Caki2 (cell line): ENCODE measurements around the gene RAB15. TPM values are rescaled to one million over a fixed set of nuclear protein-coding genes. Genes with fewer than 3 reads are reported as not detected.
A peak's percentile ranks its signal among the peaks of the same experiment; 100 is the strongest.
"Not testable (repeated sequence)": the region's sequence is repeated elsewhere in the genome, so short reads cannot be mapped to it uniquely, and the experiment has no call there.

ENCODE experiments used
- DNase-seq: peaks from one replicate; pipeline ENCODE4 v3.0.0-alpha.2; 2015; ENCODE audit warnings: low read depth
- in situ Hi-C: cut with HindIII; loops from 2 replicates; pipeline ENCODE4 v1.10.0; 2016; ENCODE audit warnings: low sequenced_read_pairs, low pct_unique_long_range_greater_than_20kb, mixed read lengths
- total RNA-seq: library from RNA; depleted of rRNA; stranded (reverse); fragments of >200 nt; shearing (Covaris generic); gene quantifications from 2 replicates; pipeline ENCODE4 v1.2.3, GENCODE V29; 2014; ENCODE audit warnings: low replicate concordance; rRNA removed

Gene RAB15
- total RNA-seq, 1 experiment from 2014 or later: 3.9 TPM

DNA sequence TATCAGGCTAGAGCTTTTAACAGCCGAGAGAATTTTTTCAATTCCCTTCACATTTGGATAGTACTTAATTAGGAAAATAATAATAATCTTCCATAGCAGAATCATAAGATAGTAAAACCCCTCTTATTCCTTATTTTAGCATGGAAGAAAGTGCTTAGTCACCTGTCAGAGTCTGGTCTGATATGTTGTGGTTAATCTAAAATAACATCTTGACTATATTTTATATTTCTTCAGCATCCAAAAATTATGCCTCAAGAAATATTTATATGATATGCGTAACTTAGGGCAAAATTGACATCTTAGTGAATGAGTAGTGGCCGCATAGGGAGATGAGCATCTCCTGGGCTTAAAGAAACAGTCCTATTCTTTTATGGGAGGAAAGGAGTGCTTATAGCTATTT lies 45.1 kb downstream of the RAB15 start:
- DNase-seq: no peak
- in situ Hi-C loops: no loop called here

DNA sequence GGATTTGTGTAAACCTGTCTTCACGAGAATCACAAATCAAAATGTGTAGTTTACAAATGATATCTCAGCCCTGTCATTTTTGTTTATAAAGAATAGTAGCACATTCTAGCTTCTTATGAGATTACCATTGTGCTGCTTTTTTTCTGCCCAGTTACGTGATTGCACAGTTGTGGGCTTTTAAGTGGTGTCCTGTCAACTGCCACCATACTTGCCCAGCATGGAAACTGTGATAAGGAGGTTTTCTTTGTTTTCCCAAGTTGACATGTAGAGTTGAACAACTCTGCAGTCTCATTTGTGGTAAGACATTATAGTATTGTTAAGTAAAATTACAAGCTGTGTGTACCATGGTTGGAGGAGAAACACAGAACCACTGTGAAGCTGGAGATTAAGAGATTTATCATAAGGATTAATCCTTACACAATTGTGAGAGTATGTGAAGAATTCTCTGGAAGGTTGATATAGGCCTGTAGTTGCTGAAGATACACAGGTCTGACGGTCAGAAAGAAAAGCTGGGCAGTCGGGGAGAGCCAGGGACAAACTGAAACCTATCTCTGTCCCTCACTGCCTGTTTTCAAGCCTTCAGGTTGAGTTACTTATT lies 45.6 kb downstream of the RAB15 start:
- in situ Hi-C loops: no loop called here
- no peak for DNase-seq

DNA sequence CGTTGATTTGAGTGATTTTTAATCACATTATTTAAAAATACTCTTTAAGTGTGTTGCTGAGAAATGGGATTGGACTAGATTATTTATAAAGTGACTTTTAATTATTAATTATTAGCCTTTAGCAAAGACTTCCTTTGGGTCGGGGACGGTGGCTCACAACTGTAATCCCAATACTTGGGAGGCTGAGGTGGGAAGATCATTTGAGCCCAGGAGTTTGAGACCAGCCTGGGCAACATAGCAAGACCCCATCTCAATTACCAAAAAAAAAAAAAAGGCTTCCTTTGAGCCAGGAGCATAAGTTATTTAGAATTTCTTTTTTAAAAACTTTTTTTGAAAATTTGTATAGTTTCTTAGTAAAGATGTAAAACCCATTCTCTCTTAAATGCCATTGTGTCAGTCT lies 49.1 kb downstream of the RAB15 start:
- in situ Hi-C loops: no loop called here
- no peak for DNase-seq

DNA sequence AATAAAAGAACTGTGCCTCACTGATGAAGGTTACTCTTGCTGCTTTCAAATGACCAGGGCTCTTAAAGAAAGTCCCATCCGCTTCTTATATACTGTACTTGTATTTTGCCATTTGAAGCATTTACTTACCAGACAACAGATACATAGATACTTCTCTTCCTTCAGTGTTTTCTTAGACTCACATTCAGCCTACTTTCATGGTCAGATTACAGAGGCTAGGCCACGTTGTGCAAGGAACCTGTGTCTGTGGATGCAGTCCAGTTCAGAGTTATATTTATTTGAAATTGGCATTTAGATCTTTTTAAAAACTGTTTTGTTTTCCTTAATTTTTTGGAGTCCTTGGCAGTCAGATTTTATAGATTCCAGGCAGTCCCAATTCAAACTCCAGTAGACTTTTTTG lies 51.7 kb downstream of the RAB15 start:
- DNase-seq: no peak
- in situ Hi-C loops: no loop called here

DNA sequence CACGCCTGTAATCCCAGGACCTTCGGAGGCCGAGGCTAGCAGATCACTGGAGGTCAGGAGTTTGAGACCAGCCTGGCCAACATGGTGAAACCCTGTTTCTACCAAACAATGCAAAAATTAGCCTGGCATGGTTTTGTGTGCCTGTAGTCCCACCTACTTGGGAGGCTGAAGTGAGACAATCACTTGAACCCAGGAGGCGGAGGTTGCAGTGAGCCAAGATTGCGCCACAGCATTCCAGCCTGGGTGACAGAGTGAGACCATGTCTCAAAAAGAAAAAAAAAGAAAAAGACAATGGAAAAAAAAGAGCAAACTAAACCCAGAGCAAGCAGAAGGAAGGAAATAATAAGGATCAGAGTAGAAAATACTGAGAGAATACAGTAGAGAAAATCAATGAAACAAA lies 52.5 kb downstream of the RAB15 start:
- DNase-seq: no peak
- in situ Hi-C loops: no loop called here

DNA sequence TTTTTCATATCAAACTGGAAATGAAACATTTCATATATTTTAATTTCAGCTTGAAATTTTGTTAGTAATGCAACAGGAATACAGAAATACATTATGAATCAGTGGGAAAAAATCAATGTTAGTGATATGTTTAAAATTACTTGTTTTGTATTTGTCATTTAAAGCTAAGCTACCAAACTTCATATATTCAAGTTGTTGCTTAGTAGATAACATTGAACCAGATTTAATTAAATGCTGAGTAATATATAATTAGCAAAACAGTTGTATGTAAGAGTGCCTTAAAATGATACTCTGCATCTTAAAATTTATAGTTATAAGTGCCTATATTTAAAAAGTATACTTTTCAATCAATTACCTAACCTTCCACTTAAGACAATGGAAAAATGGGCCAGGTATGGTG lies 52.9 kb downstream of the RAB15 start:
- in situ Hi-C loops: no loop called here
- no peak for DNase-seq

DNA sequence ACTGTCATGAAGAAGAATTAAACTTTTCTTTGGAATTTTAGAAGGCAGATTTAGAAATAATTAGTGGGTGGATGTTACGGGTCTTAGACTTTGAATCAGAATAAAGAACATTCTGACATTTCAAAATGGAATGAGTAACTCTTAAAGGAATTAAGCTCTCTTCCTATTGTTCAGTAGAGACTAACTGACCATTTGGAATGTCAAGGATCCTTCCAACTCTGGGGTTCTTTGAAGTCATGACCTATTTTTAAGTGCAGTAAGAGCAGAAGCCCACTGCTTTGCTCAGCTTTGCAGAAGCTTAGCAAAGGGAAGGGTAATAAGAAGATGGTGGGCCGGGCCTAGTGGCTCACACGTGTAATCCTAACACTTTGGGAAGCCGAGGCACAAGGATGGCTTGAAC lies 53.9 kb downstream of the RAB15 start:
- in situ Hi-C loops: no loop called here
- DNase-seq: no peak

DNA sequence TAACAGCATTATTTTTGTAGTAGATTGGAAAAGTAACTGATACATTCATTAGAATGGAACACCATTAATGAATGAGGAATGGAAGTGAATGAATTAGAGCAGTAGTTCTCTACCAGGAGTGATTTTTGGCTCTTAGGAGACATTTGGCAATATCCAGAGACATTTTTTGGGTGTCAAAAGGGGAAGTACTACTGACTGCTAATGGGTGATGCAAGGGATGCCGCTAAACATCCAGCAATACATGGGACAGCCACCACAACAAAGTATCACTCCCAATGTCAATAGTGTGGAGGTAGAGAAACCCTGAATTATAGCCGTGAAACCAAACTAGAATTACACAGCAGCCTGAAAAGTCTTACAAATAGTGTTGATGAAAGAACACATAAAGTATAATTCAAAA lies 56.3 kb downstream of the RAB15 start:
- no peak for DNase-seq
- in situ Hi-C loops: no loop called here

DNA sequence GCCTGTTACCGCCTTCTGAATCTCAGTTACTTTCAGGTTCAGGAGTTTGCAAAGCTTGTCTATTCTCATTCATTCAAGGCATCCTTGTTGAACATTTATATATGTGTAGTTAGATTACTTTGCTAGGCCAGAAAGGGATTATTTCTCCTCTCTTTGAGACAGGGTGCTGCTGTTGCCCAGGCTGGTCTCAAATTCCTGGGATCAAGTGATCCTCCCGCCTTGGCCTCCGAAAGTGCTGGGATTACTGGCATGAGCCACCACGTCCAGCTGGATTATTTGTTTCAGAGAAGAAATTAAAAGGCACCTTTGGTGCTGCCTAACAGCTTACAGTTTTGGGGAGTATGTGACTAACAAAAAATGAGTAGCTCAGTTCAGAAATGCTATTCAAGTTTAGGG lies 57.1 kb downstream of the RAB15 start:
- in situ Hi-C loops: no loop called here
- DNase-seq: no peak

DNA sequence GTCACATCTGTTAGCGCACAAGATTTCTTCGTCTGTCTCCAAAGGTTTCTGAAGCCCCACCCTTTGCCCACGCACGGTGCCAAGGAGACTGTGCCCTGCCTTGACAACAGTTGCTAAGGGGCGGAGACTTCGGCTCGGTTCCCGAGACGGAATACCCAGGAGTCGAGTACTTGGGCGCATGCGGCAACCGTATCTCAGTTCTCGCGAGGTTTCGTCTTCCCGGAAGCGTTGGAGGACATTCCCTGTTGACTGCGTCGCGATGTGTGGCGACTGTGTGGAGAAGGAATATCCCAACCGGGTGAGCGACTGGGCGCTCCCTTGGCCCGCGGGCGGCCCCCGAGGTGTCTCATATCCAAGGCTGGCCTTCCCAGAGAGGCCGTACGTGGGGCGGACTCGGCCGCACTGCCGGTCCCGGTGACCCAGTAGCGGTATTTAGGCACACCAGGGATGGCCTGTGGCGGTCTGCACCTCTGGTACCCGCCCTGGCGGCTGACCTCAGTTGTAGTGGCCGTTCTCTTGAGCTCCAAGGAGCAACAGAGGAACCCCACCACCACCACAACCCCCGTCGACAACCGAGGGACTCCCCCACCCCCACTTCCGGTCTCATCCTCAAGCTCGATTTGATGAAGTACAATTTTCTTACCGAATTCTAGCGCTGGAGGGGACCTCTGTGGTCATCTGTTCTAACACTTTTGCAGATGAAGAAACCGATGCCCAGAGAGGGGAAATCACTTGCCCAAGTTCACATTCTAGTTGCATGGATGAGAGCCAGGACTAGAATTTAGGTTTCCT lies 57.7 kb downstream of the RAB15 start, which contains the start of gene CHURC1:
Gene CHURC1, plus strand, starts transcription at position 219 of the 792 bp plus-strand sequence. Its CDS starts 41 bp downstream, at position 260.
- DNase-seq: peak; percentile 91
- in situ Hi-C loops: no loop called here

DNA sequence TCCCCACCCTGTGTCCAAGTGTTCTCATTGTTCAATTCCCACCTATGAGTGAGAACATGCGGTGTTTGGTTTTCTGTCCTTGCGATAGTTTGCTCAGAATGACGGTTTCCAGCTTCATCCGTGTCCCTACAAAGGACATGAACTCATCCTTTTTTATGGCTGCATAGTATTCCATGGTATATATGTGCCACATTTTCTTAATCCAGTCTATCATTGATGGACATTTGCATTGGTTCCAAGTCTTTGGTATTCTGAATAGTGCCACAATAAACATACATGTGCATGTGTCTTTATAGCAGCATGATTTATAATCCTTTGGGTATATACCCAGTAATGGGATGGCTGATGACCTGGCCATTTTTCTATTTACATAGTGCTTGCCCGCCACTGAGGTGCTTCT lies 58.7 kb downstream of the RAB15 start:
- in situ Hi-C loops: not testable (repeated sequence)

DNA sequence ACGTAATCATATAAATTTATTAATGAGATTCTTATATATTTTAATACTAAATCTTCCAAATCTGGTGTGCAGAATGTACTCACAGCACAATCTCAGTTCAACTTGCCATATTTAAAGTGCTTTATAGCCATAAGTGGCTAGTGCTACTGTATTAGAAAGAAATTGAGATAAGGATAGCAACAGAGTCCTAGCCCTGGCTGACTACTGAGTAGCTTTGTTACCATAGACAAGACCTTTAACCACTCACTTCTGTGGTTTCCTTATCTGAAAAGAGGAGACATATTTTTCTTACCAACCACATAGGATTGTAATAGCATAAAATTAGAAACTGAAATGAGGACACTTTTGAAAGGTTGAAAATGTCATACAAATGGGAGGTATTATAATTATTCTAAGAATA lies 59.9 kb downstream of the RAB15 start:
- no peak for DNase-seq
- in situ Hi-C loops: no loop called here

More for the DNA sequence above, 58.7 kb downstream of the RAB15 start:
- not testable (repeated sequence) for DNase-seq

DNA sequence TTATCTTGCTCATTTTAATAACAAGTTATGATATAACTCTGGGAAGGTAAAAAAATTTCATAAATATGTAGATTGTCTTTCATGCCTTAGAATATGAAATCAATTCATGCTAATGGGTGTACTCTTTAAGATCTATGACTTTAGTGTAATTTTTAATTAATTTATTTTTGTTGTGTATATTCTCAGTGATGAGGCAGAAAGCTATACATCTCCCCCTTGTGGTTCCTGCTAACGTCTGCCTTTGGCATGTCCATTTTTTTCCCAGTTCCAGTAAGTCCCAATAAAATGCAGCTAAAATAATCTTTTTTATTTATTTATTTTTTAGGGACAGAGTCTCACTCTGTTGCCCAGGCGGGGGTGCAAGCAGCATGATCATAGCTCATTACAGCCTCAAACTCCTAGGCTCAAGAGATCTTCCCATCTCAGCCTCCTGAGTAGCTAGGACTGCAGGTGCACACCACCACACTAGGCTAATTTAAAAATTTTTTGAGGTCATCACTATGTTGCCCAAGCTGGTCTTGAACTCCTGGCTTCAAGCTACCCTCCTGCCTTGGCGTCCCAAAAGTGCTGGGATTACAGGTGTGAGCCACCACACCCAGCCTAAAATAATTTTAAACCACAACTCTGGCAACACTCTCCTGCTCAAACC lies 61.2 kb downstream of the RAB15 start:
- DNase-seq: peak; percentile 4
- in situ Hi-C loops: no loop called here

DNA sequence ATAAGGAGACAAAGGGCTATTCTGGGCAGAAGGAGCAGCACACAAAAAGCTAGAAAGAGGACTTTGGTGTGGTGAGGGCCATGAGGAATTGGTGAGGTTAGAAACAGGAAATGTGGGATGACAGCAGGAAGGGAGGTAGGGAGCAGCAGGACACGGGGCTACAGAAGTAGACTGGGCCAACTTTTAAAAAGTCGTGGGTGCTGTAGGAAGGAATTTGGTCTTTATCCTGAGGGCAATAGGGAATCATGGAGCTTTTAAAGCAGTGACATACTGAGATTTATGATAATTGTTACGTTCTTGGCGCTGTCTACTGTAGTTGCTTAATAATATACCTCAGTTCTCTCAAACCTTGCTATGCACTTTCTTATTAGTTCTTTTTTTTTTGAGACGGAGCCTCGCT lies 66.1 kb downstream of the RAB15 start:
- in situ Hi-C loops: no loop called here
- DNase-seq: no peak

DNA sequence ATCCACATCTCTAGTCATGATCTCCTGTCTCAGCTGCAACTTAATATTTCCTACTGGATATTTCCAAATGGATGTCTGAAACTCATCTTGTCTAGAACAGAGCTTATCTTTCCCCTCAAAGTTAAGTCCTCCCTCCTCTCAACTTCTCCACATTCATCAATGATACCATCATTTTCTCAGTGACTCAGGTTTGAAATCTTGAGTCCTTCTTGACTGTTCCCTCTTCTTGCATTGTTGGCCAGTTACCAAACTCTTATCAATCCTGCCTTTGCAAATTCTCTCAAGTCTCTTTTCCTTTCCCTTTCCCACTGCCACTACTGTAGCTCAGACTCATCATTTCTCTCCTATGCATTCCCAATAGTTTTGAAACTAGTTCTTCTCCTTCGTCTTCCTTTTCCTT lies 72.2 kb downstream of the RAB15 start:
- in situ Hi-C loops: no loop called here
- no peak for DNase-seq

Other genes with a start within 250 kb of the RAB15 start
- 0.17 TPM in 1 of 2 replicates, not detected in the other for gene SPTB, start 92.4 kb downstream of the RAB15 start, total RNA-seq
- gene CHURC1, start 57.9 kb downstream of the RAB15 start, total RNA-seq: 29.8 and 47.1 TPM in 2 replicates
- 84.3 and 142 TPM in 2 replicates for gene GPX2, start 29.6 kb downstream of the RAB15 start, total RNA-seq
- gene FNTB, start 14.6 kb upstream of the RAB15 start, total RNA-seq: 5.3 and 12.9 TPM in 2 replicates
- 23.1 and 35.0 TPM in 2 replicates for gene MAX, start 130.2 kb upstream of the RAB15 start, total RNA-seq